ENCODE data around the gene ZBTB7A. TPM values are rescaled to one million over a fixed set of nuclear protein-coding genes. Genes with fewer than 3 reads are reported as not detected.

The ZBTB7A gene
- total RNA-seq, 4 donors from 2014 or later = 60.3 to 94.2 (median 77.4) TPM

DNA sequence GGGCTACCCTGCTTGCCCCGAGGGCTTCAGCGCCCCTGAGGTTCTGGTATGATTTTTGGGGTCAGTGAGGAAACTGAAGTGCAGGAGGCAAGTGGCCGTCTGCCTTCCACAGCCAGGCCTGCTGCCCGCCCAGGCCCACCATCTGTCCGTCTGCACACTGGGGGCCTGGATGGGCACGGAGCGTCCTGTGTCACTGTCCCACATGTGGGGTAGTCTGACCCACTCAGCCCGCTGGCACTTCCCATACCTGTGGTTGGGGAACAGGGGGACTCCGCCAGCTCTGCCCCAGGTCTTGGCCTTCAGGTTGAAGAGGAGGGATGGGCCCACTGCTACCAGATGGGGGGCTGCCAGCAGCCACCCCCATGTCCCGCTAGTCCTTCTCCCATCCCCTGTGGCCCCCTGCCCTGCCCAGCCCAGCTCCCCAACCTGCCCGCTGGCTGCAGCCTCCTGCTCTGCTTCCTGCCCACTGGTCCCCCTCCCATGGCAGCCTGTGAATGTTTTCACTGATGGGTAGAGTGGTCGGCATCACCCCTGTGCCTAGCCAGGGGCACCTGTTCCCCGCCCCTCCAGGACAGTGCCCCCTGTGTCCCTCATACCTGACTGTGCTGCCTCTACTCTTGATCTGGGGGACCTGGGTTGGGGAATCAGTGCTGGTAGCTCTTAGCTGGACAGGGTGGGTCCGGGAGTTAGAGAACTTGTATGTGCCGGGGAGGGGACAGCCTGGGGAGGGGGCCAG is 49.6 kb downstream of the ZBTB7A start:
- DNase-seq (ENCODE audit: low spot score in 2 of 2) = no peak

DNA sequence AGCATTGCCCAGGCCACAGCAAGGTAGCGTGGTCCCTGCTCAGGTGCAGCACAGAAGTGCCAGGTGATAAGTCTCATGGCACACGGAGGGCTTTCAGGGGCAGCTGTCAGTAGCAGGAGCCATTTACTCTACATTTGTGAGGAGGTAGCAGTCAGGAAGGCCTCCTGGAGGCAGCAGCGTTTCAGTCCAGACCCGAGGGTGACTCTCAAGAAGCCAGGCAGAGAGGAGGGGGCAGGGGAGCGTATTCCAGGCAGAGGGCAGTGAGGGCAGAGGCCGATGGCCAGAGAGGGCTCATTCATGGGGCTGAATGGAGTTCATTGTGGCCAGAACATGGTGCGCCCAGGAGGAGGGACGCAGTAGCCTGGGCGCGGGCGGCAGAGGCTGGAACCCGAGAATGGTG is 50.2 kb downstream of the ZBTB7A start:
- Histone ChIP-seq H3K4me1 (peaks cover 23% of the 10 kb centered on the region), H3K27ac (peak overlapping the region; percentile 59), H3K27me3 (no peaks in the 10 kb centered on the region), H3K36me3 (peaks cover 42% of the 10 kb centered on the region), H3K4me3 (no peak overlapping the region), H3K9me3 (no peaks in the 10 kb centered on the region)
- no peak for DNase-seq (ENCODE audit: low spot score in 2 of 2)
- 85% methylated on average over 11 of the region's 12 CpGs for WGBS
- no peak for TF ChIP-seq POLR2AphosphoS5 (IDR thresholded peaks at IDR 0.05)
- no peak for TF ChIP-seq POLR2A (IDR thresholded peaks at IDR 0.05)
- TF ChIP-seq, protein P1, sequence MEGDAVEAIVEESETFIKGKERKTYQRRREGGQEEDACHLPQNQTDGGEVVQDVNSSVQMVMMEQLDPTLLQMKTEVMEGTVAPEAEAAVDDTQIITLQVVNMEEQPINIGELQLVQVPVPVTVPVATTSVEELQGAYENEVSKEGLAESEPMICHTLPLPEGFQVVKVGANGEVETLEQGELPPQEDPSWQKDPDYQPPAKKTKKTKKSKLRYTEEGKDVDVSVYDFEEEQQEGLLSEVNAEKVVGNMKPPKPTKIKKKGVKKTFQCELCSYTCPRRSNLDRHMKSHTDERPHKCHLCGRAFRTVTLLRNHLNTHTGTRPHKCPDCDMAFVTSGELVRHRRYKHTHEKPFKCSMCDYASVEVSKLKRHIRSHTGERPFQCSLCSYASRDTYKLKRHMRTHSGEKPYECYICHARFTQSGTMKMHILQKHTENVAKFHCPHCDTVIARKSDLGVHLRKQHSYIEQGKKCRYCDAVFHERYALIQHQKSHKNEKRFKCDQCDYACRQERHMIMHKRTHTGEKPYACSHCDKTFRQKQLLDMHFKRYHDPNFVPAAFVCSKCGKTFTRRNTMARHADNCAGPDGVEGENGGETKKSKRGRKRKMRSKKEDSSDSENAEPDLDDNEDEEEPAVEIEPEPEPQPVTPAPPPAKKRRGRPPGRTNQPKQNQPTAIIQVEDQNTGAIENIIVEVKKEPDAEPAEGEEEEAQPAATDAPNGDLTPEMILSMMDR (IDR thresholded peaks at IDR 0.05) = no peak
- no peak for TF ChIP-seq EP300 (IDR thresholded peaks at IDR 0.05)

More for the DNA sequence above, 49.6 kb downstream of the ZBTB7A start:
- Histone ChIP-seq H3K4me1 (peaks cover 23% of the 10 kb centered on the region), H3K36me3 (peaks cover 42% of the 10 kb centered on the region), H3K27me3 (no peaks in the 10 kb centered on the region), H3K9me3 (no peaks in the 10 kb centered on the region), H3K4me3 (no peak overlapping the region), H3K27ac (peak overlapping the region; percentile 59)
- TF ChIP-seq EP300 (IDR thresholded peaks at IDR 0.05) = no peak
- TF ChIP-seq POLR2A (IDR thresholded peaks at IDR 0.05) = no peak
- TF ChIP-seq, protein P1 (IDR thresholded peaks at IDR 0.05) = no peak
- TF ChIP-seq POLR2AphosphoS5 (IDR thresholded peaks at IDR 0.05) = no peak
- WGBS = 93% methylated on average over 7 of the region's 15 CpGs

DNA sequence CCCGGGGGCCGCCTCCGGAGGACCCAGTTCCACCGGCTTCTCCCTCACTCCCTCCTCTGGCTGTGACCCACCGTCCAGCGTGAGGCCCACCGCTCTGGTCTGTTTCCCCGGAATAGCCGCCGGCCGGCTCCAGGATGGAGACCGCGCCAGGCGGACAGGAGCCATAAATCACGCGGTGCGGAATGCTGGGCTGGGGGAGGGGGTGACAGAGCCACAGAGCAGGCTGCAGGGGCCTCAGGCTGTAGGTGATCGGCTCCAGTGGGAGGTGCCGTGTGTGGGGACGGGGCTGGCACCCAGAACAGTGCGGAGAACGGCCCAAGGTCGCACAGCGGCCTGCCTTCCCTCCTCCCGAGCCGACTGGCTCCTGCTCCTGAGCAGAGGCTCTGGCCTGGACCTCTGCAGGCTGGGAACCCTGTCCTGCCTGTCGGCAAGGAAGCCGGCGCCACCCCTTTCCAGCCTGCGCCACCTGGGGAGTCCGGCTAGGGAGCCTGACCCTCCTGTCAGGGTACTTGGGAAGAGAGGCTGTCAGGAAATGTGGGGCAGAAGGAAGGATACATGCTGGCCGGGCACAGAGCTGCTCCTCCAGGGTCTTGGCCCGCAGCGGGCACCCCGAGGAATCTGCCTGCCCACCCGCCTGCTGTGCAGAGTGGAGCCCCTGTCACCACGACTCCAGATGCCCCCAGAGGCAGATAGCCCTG is 50.8 kb downstream of the ZBTB7A start:
- TF ChIP-seq POLR2A (IDR thresholded peaks at IDR 0.05) = no peak
- WGBS = 70% methylated on average over 15 of the region's 37 CpGs
- H3K27ac ChIP-seq = peak overlapping the region; percentile 59
- H3K27me3 ChIP-seq = no peaks in the 10 kb centered on the region
- peaks cover 42% of the 10 kb centered on the region for H3K36me3 ChIP-seq
- peaks cover 28% of the 10 kb centered on the region for H3K4me1 ChIP-seq
- H3K9me3 ChIP-seq = no peaks in the 10 kb centered on the region
- DNase-seq (ENCODE audit: low spot score in 2 of 2) = no peak
- no peak overlapping the region for H3K4me3 ChIP-seq

DNA sequence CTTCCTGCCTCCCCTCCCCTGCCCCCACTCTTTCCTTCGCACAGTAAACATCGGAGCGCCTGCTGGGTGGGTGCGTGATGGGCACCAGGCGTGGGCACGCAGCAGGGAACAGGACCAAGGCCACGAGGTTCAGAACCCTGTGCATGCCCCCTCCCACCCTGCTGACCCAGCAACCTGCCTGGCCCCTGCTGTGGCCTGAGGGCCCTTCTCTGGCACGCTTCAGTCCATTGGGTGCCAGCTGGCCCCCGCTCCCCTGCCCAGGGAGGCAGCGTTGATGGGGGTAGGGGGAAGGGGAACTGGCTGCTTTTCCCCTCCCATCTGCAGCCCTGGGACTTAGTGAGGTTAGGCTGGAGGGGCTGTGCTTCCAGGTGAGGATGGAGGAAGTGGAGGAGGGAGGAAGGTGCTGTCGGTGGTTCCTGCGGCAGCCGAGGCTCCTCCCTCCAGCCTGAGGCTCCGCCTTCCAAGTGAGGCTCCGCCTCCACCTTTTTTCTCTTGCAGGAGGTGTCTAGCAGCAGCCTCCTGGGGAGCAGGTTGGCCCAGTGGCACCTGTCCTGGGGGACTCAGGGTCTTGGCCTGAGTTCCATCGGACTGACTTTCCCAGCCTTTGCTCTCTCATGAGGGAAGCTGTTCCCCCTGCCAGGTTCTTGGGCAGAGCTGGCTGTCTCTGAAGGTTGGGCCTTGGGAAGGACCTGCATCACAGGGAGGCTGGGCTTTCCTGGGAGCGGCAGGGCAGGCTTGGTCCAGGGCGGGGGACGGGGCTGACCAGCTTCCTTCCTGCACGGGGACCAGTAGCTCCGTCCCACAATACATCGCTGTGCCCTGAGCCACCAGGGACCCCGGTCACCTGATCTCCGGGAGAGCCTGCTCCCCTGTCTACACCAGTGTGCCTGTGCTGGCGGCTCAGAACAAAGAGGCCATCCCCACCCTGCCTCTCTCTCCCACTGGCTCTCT is 51.9 kb downstream of the ZBTB7A start:
- H3K27me3 ChIP-seq = no peaks in the 10 kb centered on the region
- peaks cover 39% of the 10 kb centered on the region for H3K4me1 ChIP-seq
- peak in 1 of 2 donors; percentile 65 for DNase-seq (ENCODE audit: low spot score in 2 of 2)
- H3K9me3 ChIP-seq = no peaks in the 10 kb centered on the region
- TF ChIP-seq POLR2AphosphoS5 (IDR thresholded peaks at IDR 0.05) (no peak), EP300 (IDR thresholded peaks at IDR 0.05) (no peak), POLR2A (IDR thresholded peaks at IDR 0.05) (no peak)
- TF ChIP-seq, protein P1 (IDR thresholded peaks at IDR 0.05) = no peak
- WGBS = 55% methylated on average over 10 of the region's 25 CpGs
- H3K36me3 ChIP-seq = peaks cover 42% of the 10 kb centered on the region
- peak overlapping the region; percentile 11 for H3K27ac ChIP-seq
- H3K4me3 ChIP-seq = no peak overlapping the region

DNA sequence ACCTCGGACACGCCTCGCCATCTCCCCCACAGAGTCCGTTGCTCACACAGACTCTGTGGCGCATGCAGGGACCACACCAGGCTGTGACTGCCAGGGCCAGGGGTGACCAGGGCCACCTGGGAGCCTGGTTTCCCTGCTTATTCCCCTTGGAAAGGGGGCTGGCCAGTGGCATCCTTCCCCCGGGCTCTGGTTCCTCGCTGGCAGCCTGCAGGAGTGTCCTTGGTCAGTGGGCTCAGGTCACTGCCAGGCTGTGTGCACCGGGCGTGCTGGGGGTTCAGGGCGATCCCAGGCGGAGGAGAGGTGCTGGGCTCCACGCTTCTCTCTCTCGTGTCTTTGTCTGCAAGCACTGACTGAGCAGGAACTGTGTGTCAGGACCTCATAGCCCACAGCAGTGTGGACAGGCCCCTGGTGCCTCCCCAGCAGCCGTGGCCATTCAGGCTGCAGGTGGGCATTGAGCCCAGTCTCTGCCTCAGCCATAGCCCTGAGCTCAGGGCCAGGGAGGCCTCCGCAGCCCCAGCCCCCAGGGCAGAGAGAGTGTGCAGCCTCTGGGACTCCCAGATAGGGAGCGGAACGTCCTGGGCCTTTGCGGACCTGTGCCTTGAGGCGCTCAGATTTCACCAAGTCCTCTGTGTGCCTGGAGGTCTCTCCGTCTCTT is 52.7 kb downstream of the ZBTB7A start:
- peaks cover 42% of the 10 kb centered on the region for H3K36me3 ChIP-seq
- no peak overlapping the region for H3K4me3 ChIP-seq
- 90% methylated on average over 2 of the region's 20 CpGs for WGBS
- H3K27me3 ChIP-seq = no peaks in the 10 kb centered on the region
- no peak for TF ChIP-seq EP300 (IDR thresholded peaks at IDR 0.05)
- TF ChIP-seq POLR2AphosphoS5 (IDR thresholded peaks at IDR 0.05) = no peak
- TF ChIP-seq POLR2A (IDR thresholded peaks at IDR 0.05) = no peak
- TF ChIP-seq, protein P1 (IDR thresholded peaks at IDR 0.05) = no peak
- DNase-seq (ENCODE audit: low spot score in 2 of 2) = no peak
- H3K9me3 ChIP-seq = no peaks in the 10 kb centered on the region
- no peak overlapping the region for H3K27ac ChIP-seq
- H3K4me1 ChIP-seq = peaks cover 41% of the 10 kb centered on the region
